ENCODE data around the gene ZNF469.

DNA sequence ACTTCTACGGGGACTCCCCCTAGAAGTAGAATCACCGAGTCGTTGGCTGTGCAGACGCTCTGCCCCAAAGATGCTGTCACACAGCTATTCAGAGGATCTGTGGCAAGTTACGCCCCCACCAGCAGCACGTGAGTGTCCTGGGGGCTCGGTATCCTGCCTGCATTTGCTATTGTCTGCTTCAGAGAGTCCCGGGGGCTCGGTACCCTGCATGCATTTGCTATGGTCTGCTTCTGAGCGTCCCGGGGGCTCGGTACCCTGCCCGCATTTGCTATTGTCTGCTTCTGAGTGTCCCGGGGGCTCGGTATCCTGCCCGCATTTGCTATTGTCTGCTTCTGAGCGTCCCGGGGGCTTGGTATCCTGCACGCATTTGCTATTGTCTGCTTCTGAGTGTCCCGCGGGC lies 23.8 kb upstream of the ZNF469 start:
- TF ChIP-seq, protein P1, sequence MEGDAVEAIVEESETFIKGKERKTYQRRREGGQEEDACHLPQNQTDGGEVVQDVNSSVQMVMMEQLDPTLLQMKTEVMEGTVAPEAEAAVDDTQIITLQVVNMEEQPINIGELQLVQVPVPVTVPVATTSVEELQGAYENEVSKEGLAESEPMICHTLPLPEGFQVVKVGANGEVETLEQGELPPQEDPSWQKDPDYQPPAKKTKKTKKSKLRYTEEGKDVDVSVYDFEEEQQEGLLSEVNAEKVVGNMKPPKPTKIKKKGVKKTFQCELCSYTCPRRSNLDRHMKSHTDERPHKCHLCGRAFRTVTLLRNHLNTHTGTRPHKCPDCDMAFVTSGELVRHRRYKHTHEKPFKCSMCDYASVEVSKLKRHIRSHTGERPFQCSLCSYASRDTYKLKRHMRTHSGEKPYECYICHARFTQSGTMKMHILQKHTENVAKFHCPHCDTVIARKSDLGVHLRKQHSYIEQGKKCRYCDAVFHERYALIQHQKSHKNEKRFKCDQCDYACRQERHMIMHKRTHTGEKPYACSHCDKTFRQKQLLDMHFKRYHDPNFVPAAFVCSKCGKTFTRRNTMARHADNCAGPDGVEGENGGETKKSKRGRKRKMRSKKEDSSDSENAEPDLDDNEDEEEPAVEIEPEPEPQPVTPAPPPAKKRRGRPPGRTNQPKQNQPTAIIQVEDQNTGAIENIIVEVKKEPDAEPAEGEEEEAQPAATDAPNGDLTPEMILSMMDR (IDR thresholded peaks at IDR 0.05 in 4 of 5, conservative IDR thresholded peaks at IDR 0.05 in 1 of 5), result no peak
- TF ChIP-seq POLR2A (IDR thresholded peaks at IDR 0.05), result no peak
